ENCODE data around the gene NGF. TPM values are rescaled to one million over a fixed set of nuclear protein-coding genes. Genes with fewer than 3 reads are reported as not detected.

The NGF gene
- total and polyA plus RNA-seq, 2 of the 8 experiments (the other 6 are each of a cell fraction or from before 2014, with no cell fraction given) = 1.6 TPM; not detected in 1

- Histone ChIP-seq H4K8ac (ENCODE audit: extremely low read depth, insufficient read depth, low read length) (no peak overlapping the region), H3K79me1 (ENCODE audit: low read depth, low read length) (no peaks in the 10 kb centered on the region), H2AFZ (ENCODE audit: low read length) (no peak overlapping the region), H4K5ac (ENCODE audit: insufficient read length, low read depth, low read length) (no peak overlapping the region), H2BK15ac (ENCODE audit: low read length) (no peak overlapping the region), H3K4ac (replicated peaks; ENCODE audit: insufficient read length, low read depth, low read length) (no peak overlapping the region), H3K9ac (replicated peaks in 1 of 4; ENCODE audit: extremely low read depth in 1 of 4, low read depth in 3 of 4, low read length in 3 of 4) (no peak overlapping the region), H3K4me2 (ENCODE audit: insufficient read depth in 1 of 2, low read depth in 2 of 2, low read length in 2 of 2) (no peak overlapping the region), H3K4me1 (replicated peaks in 1 of 4; ENCODE audit: control insufficient read depth in 3 of 4, insufficient read depth in 4 of 4, low read length in 3 of 4) (peaks cover 0 to 3% (median 0%) of the 10 kb centered on the region in 4 experiments; a peak in 2 of 7 replicates), H3K23me2 (ENCODE audit: low read depth, low read length) (no peaks in the 10 kb centered on the region), H4K91ac (replicated peaks; ENCODE audit: insufficient read length, low read length) (no peak overlapping the region), H3K79me2 (ENCODE audit: control insufficient read depth in 1 of 2, insufficient read depth in 2 of 2, low read length in 2 of 2) (no peaks in the 10 kb centered on the region), H2BK20ac (ENCODE audit: low read length) (no peak overlapping the region), H3K9me3 (ENCODE audit: insufficient read depth in 2 of 2, low read depth in 1 of 2, low read length in 1 of 2) (no peaks in the 10 kb centered on the region; a peak in 1 of 4 replicates), H3K23ac (ENCODE audit: insufficient read length) (no peak overlapping the region), H2BK5ac (ENCODE audit: low read depth, low read length) (no peak overlapping the region), H3K27ac (ENCODE audit: low read depth, low read length) (no peak overlapping the region), H3K36me3 (ENCODE audit: control insufficient read depth in 2 of 4, insufficient read depth in 4 of 4, low read length in 3 of 4) (no peaks in the 10 kb centered on the region), H3K14ac (ENCODE audit: insufficient read length) (no peak overlapping the region), H2AK5ac (ENCODE audit: low read depth, low read length) (no peak overlapping the region), H3K56ac (replicated peaks; ENCODE audit: insufficient read length, low read depth, low read length) (no peak overlapping the region), H2BK120ac (replicated peaks; ENCODE audit: low read depth, low read length) (no peak overlapping the region), H3K18ac (ENCODE audit: extremely low read depth, low read length) (no peak overlapping the region), H2BK12ac (ENCODE audit: low read depth, low read length) (no peak overlapping the region), H3K4me3 (ENCODE audit: extremely low read depth in 1 of 4, insufficient read depth in 2 of 4, low read depth in 3 of 4, low read length in 4 of 4) (no peak overlapping the region), H4K20me1 (replicated peaks in 1 of 2; ENCODE audit: control insufficient read depth in 1 of 2, insufficient read depth in 2 of 2, low read length in 2 of 2) (no peaks in the 10 kb centered on the region), H3K27me3 (replicated peaks in 1 of 4; ENCODE audit: control insufficient read depth in 3 of 4, extremely low read depth in 1 of 4, insufficient read depth in 3 of 4, low read length in 3 of 4) (no peaks in the 10 kb centered on the region; a peak in 1 of 7 replicates)
- 94% methylated on average over 20 of the region's 20 CpGs; no CpG with 5 or more reads in 1 of the 2 experiments for WGBS, 2 experiments (ENCODE audit: extremely low coverage in 1 of 2, insufficient coverage in 1 of 2, insufficient read length in 1 of 2, insufficient replicate concordance in 2 of 2, low coverage in 1 of 2, low lambda C conversion rate in 2 of 2, missing lambda C conversion rate in 1 of 2)
- TF ChIP-seq CEBPB (IDR thresholded peaks at IDR 0.05; ENCODE audit: low read depth, low read length) = no peak
- no peak for TF ChIP-seq SRF (IDR thresholded peaks at IDR 0.05; ENCODE audit: low read depth, low read length)
- no peak for TF ChIP-seq GTF2F1 (IDR thresholded peaks at IDR 0.05; ENCODE audit: borderline replicate concordance, low read depth, low read length)
- TF ChIP-seq FOSL1 (IDR thresholded peaks at IDR 0.05; ENCODE audit: insufficient read depth, low read depth, low read length) = no peak
- ChIA-PET POLR2A (ENCODE audit: partially characterized antibody) (no interaction called here), CTCF (ENCODE audit: partially characterized antibody) (interaction anchor here (1.0 to 1.8 kb wide), 5 partner anchors 8 to 423 kb away, joined by 3 to 10 read pairs (median 4); no protein-coding TSS in a partner anchor)
- FAIRE-seq (no peak), DNase-seq (ENCODE audit: low read depth in 1 of 2, low spot score in 2 of 2) (no peak)
Measured at GRCh38 chr1:115283681-115284146, 54.3 kb downstream of the NGF start.

All from H1 (cell line).